ENCODE measurements around the gene OTOP3.
"Not testable (repeated sequence)": the region's sequence is repeated elsewhere in the genome, so short reads cannot be mapped to it uniquely, and the experiment has no call there.

The OTOP3 gene

DNA sequence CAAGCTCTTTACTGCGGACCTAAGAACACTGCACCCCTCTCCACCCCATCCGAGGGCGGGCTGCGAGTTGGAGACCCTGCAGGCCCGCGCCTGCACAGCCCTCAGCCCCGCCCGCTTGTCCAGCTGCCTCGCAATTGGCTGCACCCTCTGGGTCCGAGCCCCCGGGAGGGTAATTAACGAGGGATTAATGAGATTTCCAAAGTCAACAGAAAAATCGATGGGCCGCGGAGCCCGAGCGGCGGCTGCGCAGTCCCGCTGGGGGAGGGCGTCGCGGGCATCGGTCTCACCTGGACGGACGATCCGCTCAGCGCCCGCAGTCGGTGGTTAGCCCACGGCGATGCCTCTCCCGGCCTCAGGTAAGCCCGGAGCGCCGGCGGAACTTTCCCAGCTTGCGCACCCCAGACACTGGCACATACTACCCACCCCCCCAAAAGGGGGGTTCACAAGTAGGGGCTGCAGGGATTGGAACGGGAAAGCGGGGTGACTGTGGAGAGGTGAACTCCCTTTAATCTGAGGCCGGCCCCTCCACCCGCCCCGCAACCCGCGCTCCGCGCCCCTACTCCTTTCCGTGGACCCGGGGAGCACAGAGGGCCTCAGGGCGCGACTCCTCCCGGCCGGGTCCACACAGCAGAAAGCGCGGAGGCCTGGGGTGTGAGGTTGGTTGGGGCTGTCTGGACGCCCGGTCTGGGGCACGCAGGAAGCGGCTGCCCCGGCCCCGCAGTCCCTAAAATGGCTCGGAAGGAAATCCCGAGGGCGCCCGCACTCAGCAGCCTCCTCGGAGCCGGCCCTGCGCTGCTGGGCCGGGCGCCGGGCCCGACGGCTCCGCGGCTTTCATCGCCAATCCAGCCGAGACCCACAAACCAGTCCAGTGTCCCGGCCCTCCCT, at the start of gene OTOP3:
Gene OTOP3 (plus strand): TSS at position 314 of the 885 bp plus-strand sequence. CDS start 24 bp downstream, at position 338.
- no peak for DNase-seq

DNA sequence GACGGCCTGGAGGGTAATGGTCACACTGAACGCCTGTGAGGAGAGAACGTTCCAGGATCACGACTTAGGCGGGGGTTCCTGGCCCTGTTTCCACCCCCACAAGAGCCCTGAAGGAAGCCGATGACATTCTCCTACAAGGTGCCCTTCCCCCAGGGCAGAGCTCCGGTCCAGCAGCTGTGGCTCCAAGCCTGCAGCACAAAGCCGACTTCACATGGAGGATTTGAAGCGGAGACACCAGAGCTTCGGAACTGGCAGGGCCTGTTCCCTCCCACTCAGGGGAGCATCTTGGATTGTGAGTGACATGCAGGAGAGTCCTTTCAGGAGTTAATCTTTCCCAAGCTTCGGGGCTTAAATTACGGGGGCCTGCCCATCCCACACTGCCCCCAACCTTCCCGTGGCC, 47.2 kb upstream of the OTOP3 start:
- no peak for DNase-seq

- DNase-seq, result no peak
Measured at GRCh38 chr17:74890554-74890953, 45.1 kb upstream of the OTOP3 start.

- no peak for DNase-seq
Measured at GRCh38 chr17:74892013-74892841, 43.5 kb upstream of the OTOP3 start.

GRCh38 chr17:74892974-74893911, 42.5 kb upstream of the OTOP3 start, which contains the start of gene FADS6:
Gene FADS6 (minus strand): TSS chr17:74893633. CDS start chr17:74893595, 38 bp downstream.
- DNase-seq, result no peak

DNA sequence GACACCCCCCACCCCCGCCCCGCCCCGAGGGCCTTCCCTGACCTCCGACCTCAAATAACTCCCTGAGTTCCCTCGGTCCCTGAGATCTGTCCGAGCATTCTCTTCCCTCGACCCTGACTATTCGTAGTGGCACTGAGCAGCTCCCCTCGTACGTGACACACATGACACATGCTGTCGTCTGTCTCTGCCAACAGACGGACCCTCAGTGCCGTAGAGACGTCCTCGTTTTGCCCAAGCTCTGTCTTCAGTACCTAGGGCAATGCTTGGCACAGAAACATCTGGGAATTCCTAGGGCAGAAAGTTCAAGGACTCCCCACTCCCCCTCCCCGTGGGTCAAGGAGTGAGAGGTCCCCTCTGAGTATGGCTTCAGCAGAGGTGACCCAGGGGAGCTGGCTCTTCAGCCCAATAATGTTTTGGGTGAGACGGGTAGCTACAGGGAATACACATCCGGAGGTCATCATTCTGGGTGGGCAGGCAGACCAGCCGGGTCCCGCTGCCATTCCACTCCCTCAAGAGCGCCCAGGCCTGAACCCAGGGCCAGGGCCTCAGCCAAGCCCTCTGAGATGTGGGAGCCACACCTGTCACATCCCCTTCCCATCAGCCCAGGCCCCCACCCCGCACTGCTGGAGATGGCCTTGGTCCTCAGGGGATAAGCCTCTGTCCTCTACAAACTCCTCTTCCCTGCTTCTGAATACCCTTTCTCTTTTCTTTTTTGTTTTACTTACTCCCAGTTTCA, 41.6 kb upstream of the OTOP3 start:
- no peak for DNase-seq

- DNase-seq, result no peak
Measured at GRCh38 chr17:74898376-74898946, 37.2 kb upstream of the OTOP3 start.

DNA sequence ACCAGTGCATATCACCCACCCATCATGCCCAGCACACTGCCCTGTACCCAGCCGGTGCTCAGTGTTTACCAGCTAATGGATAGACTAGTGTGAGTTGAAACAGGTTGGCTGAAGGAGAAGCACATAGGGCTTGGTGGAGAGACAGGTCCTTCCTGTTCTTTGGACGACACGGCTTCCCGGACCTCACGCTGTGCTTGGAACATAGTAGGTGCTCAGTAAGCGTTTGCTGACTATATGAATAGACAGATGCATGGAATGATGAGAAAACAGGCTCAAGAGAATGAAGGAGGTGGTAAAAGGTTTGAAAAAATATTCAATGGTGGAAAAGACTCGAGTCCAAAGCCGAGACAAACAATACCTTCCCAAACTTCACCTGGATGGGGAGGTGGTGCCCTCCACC, 35.5 kb upstream of the OTOP3 start:
- no peak for DNase-seq

DNA sequence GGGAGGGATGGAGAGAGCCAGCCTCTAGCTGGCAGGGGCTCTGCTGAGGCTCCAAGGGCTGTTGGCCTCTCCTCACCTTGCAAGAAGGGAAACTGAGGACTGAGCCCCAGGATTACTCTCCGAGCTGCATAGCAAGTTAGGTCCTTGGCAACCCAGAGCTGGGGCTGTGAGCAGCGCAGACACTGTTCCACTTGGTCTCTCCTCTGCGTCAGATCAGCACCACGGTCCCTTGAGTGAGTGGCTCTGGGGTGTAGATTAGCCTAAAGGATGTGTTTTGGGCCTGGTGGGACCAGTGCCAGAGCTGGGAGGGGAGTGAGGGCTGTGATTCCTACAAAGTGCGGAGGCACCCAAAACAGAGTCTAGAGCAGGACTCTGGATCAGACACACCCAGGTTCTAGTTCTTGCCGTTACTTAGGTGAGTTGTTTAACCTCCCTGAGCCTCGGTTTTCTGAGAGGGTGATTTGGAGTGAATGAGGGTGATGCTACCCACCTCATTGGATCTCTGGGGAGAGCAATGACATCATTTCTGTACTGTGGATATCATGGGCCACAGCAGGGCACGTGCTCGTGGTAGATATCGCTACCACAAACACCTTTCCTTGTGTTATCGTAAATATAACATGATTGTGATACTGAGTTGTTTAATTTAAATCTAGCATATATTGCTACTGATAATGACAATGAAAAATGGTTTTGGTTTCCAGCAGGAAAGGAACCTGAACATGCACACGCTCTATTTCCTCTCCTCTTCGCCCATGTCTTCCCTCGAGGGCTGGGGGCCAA, 34.2 kb upstream of the OTOP3 start:
- DNase-seq, result no peak

- DNase-seq, result no peak
Measured at GRCh38 chr17:74903034-74903433, 32.7 kb upstream of the OTOP3 start.

GRCh38 chr17:74903671-74904070, 32.0 kb upstream of the OTOP3 start:
- DNase-seq, result no peak

- no peak for DNase-seq
Measured at GRCh38 chr17:74904687-74905409, 30.9 kb upstream of the OTOP3 start.

GRCh38 chr17:74906214-74906793, 29.4 kb upstream of the OTOP3 start:
- DNase-seq, result not testable (repeated sequence)

DNA sequence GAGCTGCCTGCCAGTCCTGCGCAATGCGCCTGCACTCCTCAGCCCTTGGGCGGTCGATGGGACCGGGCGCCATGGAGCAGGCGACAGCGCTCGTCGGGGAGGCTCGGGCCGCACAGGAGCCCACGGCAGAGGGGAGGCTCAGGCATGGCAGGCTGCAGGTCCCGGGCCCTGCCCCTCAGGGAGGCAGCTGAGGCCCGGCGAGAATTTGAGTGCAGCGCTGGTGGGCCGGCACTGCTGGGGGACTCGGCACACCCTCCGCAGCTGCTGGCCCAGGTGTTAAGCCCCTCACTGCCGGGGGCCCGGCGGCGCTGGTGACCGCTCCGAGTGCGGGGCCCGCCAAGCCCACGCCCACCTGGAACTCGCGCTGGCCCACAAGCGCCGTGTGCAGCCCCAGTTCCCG, 28.7 kb upstream of the OTOP3 start:
- no peak for DNase-seq

- not testable (repeated sequence) for DNase-seq
Measured at GRCh38 chr17:74909097-74909496, 26.6 kb upstream of the OTOP3 start.

DNA sequence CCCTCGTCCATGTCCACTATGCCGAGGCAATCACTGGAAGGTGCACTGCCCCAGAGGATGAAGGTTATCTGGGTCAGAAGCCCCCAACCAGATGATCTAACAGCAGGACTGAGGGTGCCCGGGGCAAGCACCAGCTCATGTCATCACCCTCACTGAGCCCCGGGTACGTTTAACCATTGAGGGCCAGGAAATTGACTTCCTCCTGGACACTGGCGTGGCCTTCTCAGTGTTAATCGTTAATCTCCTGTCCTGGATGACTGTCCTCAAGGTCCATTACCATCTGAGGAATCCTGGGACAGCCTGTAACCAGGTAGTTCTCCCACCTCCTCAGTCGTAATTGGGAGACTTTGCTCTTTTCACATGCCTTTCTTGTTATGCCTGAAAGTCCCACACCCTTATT, 24.3 kb upstream of the OTOP3 start:
- DNase-seq, result not testable (repeated sequence)

DNA sequence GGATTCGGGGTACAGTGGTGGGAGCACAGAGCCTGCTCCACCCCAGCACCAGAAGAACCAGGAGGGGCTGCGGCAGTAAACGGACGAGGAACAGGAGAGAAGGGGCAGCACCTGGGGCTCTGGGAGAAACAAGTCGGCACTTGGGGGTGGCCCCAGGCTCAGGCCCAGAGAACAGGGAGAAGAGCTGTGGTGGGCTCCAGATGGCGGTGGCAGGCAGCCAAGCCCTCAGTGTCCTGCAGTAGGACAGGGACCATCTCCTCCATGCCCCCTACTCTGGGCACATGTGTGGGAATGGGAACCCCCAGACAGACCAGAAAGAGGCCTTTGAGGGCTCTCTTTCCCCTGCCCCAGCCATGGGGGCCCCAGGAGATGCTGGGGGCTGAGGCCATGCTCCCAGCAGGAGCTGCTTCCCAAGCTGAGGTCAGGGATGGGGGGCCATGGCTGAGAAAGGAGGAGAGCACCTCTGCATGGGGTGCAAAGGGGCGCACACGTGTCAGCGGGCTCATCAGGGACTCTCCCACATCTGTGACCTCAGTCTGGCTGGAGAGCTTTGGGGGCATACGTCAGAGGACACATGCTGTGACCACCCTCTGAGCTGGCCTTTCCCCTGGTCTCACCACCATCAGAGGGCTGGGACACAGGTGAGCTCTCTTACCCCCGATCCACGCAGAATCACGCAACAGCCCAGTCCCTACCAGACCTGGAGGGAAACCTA, 19.4 kb upstream of the OTOP3 start:
- DNase-seq, result no peak

DNA sequence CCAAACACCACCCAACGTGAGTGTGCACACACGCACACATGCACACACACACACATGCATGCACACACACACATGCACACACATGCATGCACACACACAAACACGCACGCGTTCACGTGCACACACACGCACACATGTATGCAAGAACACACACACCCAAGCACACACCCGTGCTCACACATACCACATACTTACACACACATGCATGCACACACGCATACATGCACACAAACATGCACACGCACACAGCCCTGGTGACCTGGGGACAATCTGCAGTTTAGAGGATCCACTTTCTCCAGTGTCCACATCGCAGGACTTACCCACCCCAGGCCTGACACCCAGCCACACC, 18.9 kb upstream of the OTOP3 start:
- no peak for DNase-seq

GRCh38 chr17:74917430-74917829, 18.3 kb upstream of the OTOP3 start:
- DNase-seq, result no peak

Data from DMS79 treated with DMSO at 0.1 percent for 48 hours (cell line).